OCI-LY1 (cell line): ENCODE results near the gene CENPQ.

Experiments
- H2AFZ ChIP-seq: fragments of 200-600 bp; sonication (generic), shearing (Covaris generic); 2 replicates; pipeline ENCODE4 v1.6.0; 2014; ENCODE audit warnings: antibody characterized with exemption, mild to moderate bottlenecking, low read length
- H3F3A ChIP-seq: fragments of 200-600 bp; sonication (generic), shearing (Covaris generic); 2 replicates; pipeline ENCODE4 v1.6.0; 2014; ENCODE audit warnings: mild to moderate bottlenecking, antibody characterized with exemption, low read length, moderate library complexity; ENCODE audit not compliant: insufficient read depth
- H3K27ac ChIP-seq: fragments of 200-600 bp; sonication (generic); 2 replicates; pipeline ENCODE4 v1.5.1; 2014; ENCODE audit warnings: low read length, mixed run types, mild to moderate bottlenecking, low read depth; ENCODE audit not compliant: poor library complexity, severe bottlenecking
- H3K27me3 ChIP-seq: fragments of 200-600 bp; sonication (generic); 2 replicates; pipeline ENCODE4 v1.6.0; 2014; ENCODE audit warnings: antibody characterized with exemption, mild to moderate bottlenecking, low read length, moderate library complexity; ENCODE audit not compliant: insufficient read depth
- H3K36me3 ChIP-seq: fragments of 200-600 bp; sonication (generic); 2 replicates; pipeline ENCODE4 v1.6.1; 2014; ENCODE audit warnings: mild to moderate bottlenecking, antibody characterized with exemption, low read length, moderate library complexity, mixed read lengths; ENCODE audit not compliant: insufficient read depth
- H3K4me1 ChIP-seq: fragments of 200-600 bp; sonication (generic); 2 replicates; pipeline ENCODE4 v1.5.1; 2014; ENCODE audit warnings: mild to moderate bottlenecking, low read length, moderate library complexity; ENCODE audit not compliant: insufficient read depth, severe bottlenecking
- H3K4me2 ChIP-seq: fragments of 200-600 bp; sonication (generic), shearing (Covaris generic); 2 replicates; pipeline ENCODE4 v1.6.1; 2014; ENCODE audit warnings: low read length
- H3K4me3 ChIP-seq: fragments of 200-600 bp; sonication (generic); 2 replicates; pipeline ENCODE4 v1.5.1; 2014; ENCODE audit warnings: low read length, low read depth, mild to moderate bottlenecking, mixed read lengths; ENCODE audit not compliant: poor library complexity, severe bottlenecking
- H3K79me2 ChIP-seq: fragments of 200-600 bp; shearing (Covaris generic); 2 replicates; pipeline ENCODE4 v1.6.1; 2016; ENCODE audit warnings: mixed run types, low read length, mixed read lengths; ENCODE audit not compliant: insufficient read depth
- H3K9ac ChIP-seq: fragments of 200-600 bp; sonication (generic), shearing (Covaris generic); 2 replicates; pipeline ENCODE4 v1.6.1; 2014; ENCODE audit warnings: mild to moderate bottlenecking, low read length, mixed read lengths
- H3K9me2 ChIP-seq: fragments of 200-600 bp; sonication (generic), shearing (Covaris generic); 2 replicates; pipeline ENCODE4 v1.6.1; 2014; ENCODE audit warnings: low read depth, mild to moderate bottlenecking, low read length, mixed read lengths
- H3K9me3 ChIP-seq: fragments of 200-600 bp; shearing (Covaris generic); 2 replicates; pipeline ENCODE4 v1.6.1; 2014; ENCODE audit warnings: low read length, mixed read lengths
- H4K20me1 ChIP-seq: fragments of 200-600 bp; sonication (generic), shearing (Covaris generic); 2 replicates; pipeline ENCODE4 v1.6.0; 2016; ENCODE audit warnings: mild to moderate bottlenecking, low read length; ENCODE audit not compliant: insufficient read depth
- EZH2 ChIP-seq: fragments of 200-600 bp; sonication (generic), shearing (Covaris generic); IDR thresholded peaks from 2 replicates; pipeline ENCODE4 v1.8.0; 2017; ENCODE audit warnings: borderline replicate concordance, mixed run types, mild to moderate bottlenecking, antibody characterized with exemption, low read length, moderate library complexity, mixed read lengths
- TF ChIP-seq, protein P1 (sequence below): fragments of 200-600 bp; sonication (generic), shearing (Covaris generic); IDR thresholded peaks from 2 replicates; pipeline ENCODE4 v1.5.1; 2017; ENCODE audit warnings: mild to moderate bottlenecking, antibody characterized with exemption, low read length, moderate library complexity, mixed read lengths

CENPQ gene, protein sequence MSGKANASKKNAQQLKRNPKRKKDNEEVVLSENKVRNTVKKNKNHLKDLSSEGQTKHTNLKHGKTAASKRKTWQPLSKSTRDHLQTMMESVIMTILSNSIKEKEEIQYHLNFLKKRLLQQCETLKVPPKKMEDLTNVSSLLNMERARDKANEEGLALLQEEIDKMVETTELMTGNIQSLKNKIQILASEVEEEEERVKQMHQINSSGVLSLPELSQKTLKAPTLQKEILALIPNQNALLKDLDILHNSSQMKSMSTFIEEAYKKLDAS

DNA sequence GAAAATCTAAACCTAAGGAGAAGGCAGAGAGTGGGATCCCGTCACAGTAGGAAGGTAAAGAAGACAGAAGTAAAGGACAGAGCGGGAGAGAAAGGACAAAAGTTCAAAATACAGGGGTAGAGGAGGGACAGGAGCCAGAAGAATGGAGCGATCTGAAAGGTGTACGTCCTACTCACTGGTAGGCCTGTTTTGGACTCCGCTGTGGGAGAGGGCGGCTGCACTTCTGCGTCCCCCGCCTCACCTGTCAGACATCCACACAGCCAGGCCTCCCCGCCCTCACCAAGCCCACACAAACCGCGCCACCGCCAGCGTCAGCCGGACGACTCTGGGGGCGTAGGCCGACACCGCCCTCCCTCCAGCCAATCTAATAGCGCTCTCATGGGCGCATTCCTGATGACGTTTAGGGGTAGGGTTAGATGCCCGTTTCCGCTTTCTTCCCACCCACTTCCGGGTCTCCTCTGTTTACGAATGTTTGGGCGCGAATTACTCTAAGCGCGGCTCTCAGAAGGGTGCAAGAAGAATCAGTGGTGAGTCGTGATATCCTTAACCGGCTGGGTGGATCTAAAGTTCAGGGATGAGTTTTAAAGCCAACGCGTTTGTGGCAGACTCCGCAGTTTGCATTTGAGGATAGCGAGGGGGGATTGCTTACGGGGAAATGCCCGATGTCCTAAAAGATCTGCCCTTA lies at the start of gene CENPQ, which contains the start of gene MMUT:
TSS of gene CENPQ (plus strand) at position 444 of the 685 bp plus-strand sequence. CDS start 6,807 bp downstream, outside the sequence.
TSS of gene MMUT (minus strand) at position 327 of the 685 bp plus-strand sequence. CDS start 3,787 bp downstream, outside the sequence.
- no peak for TF ChIP-seq EZH2
- TF ChIP-seq, protein P1, sequence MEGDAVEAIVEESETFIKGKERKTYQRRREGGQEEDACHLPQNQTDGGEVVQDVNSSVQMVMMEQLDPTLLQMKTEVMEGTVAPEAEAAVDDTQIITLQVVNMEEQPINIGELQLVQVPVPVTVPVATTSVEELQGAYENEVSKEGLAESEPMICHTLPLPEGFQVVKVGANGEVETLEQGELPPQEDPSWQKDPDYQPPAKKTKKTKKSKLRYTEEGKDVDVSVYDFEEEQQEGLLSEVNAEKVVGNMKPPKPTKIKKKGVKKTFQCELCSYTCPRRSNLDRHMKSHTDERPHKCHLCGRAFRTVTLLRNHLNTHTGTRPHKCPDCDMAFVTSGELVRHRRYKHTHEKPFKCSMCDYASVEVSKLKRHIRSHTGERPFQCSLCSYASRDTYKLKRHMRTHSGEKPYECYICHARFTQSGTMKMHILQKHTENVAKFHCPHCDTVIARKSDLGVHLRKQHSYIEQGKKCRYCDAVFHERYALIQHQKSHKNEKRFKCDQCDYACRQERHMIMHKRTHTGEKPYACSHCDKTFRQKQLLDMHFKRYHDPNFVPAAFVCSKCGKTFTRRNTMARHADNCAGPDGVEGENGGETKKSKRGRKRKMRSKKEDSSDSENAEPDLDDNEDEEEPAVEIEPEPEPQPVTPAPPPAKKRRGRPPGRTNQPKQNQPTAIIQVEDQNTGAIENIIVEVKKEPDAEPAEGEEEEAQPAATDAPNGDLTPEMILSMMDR: no peak
- peaks cover 57% of the 10 kb centered on the region for H3K79me2 ChIP-seq
- no peaks in the 10 kb centered on the region for H3F3A ChIP-seq

DNA sequence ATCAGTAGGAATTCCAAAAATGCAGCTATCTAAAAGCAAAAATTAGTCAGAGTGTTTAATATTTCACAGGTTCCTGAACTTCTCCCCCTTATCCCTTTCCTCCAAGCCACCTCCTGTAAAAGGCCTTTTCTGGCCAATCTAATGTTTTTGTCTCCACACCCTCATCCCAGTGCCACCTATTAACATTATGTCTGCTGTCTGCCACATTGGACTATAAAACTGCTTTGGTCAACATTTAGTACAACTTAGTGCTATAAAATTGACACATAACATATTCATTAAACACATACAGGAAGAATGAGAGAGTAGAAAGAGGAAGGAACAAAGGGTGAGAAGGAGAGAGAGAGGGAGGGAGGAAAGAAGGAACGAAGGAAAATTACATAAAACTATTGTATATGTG lies 47.8 kb upstream of the CENPQ start:
- Histone ChIP-seq H3K4me2 (no peak overlapping the region), H3K9me3 (no peaks in the 10 kb centered on the region), H3K9me2 (no peaks in the 10 kb centered on the region), H3F3A (no peaks in the 10 kb centered on the region), H3K9ac (no peak overlapping the region), H3K4me3 (no peak overlapping the region), H2AFZ (no peak overlapping the region), H3K27me3 (no peaks in the 10 kb centered on the region), H4K20me1 (no peaks in the 10 kb centered on the region), H3K4me1 (no peaks in the 10 kb centered on the region), H3K36me3 (no peaks in the 10 kb centered on the region), H3K27ac (no peak overlapping the region), H3K79me2 (no peaks in the 10 kb centered on the region)
- TF ChIP-seq, protein P1: no peak
- no peak for TF ChIP-seq EZH2

More for the DNA sequence above, at the start of gene CENPQ, which contains the start of gene MMUT:
- Histone ChIP-seq H3K4me3 (peak within 1 kb of the TSS; percentile 89), H3K4me2 (peak within 1 kb of the TSS; percentile 85), H3K9me2 (no peaks in the 10 kb centered on the region), H4K20me1 (no peaks in the 10 kb centered on the region), H3K4me1 (peaks cover 39% of the 10 kb centered on the region), H3K27ac (peak within 1 kb of the TSS; percentile 11), H3K9me3 (no peaks in the 10 kb centered on the region), H3K27me3 (no peaks in the 10 kb centered on the region), H3K36me3 (0 out of 2 replicates have a peak, but pooled peaks cover 5% of the 10 kb centered on the region), H2AFZ (0 out of 2 replicates have a peak within 1 kb of the TSS, but pooled peaks have one; percentile 10), H3K9ac (peak within 1 kb of the TSS; percentile 77)

DNA sequence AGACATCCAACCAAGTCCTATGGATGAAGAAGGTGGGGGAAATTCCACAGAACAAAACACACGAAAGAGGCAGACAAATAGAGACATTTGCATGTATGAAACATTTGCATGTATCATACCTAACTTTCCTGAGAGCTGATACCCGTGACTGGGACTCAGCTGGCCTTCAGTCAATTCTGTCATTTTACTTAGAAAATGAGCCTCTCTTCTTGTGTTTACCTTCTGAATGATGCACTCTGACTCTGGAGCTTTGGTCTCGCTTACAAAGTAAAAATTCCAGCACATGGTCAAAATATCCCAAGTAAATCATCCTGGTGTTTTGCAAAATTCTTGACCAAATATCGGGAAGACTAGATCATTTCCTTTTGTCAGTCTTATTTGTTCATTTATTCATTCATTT lies 47.0 kb upstream of the CENPQ start:
- H3K9ac ChIP-seq: no peak overlapping the region
- H3K36me3 ChIP-seq: no peaks in the 10 kb centered on the region
- H3K27me3 ChIP-seq: no peaks in the 10 kb centered on the region
- H3K4me1 ChIP-seq: no peaks in the 10 kb centered on the region
- H3K4me3 ChIP-seq: no peak overlapping the region
- H3K9me2 ChIP-seq: no peaks in the 10 kb centered on the region
- H3K9me3 ChIP-seq: no peaks in the 10 kb centered on the region
- H4K20me1 ChIP-seq: no peaks in the 10 kb centered on the region
- H3K4me2 ChIP-seq: no peak overlapping the region
- H3F3A ChIP-seq: no peaks in the 10 kb centered on the region
- H2AFZ ChIP-seq: no peak overlapping the region
- no peak for TF ChIP-seq EZH2
- TF ChIP-seq, protein P1: no peak
- H3K79me2 ChIP-seq: no peaks in the 10 kb centered on the region
- H3K27ac ChIP-seq: no peak overlapping the region
